Amygdala (tissue), 56 donors: ENCODE measurements around the gene ZNF786.
"Not testable (repeated sequence)": the region's sequence is repeated elsewhere in the genome, so short reads cannot be mapped to it uniquely, and the experiment has no call there.

Source experiments
- DNase-seq, 56 donors: peaks; one replicate each; lab custom pipeline; 2025; lab: John Stamatoyannopoulos, UW

ZNF786 gene

GRCh38 chr7:149090397-149091195 lies at the start of gene ZNF786:
Gene ZNF786, minus strand, starts transcription at chr7:149090718. Its CDS starts 78 bp downstream, at chr7:149090640.
- peak in 55 of 56 donors; percentile 16 to 88 (median 77) for DNase-seq

- no peak for DNase-seq
Observed at GRCh38 chr7:149136118-149136517, 45.6 kb upstream of the ZNF786 start.

- DNase-seq, result no peak
Observed at GRCh38 chr7:149133028-149133710, 42.7 kb upstream of the ZNF786 start.

- DNase-seq, result no peak
Observed at GRCh38 chr7:149130572-149131198, 40.2 kb upstream of the ZNF786 start.

GRCh38 chr7:149126662-149127266 lies 36.2 kb upstream of the ZNF786 start:
- peak in 44 of 56 donors; percentile 26 to 81 (median 61) for DNase-seq

- peak; percentile 15 to 94 (median 83) for DNase-seq
Observed at GRCh38 chr7:149125863-149126661, 35.5 kb upstream of the ZNF786 start, which contains the start of gene ZNF425. Gene ZNF425, minus strand, starts transcription at chr7:149126324. Its CDS starts 111 bp downstream, at chr7:149126213.

- DNase-seq, result no peak
Observed at GRCh38 chr7:149125189-149125862, 34.8 kb upstream of the ZNF786 start.

GRCh38 chr7:149109969-149110368 lies 19.5 kb upstream of the ZNF786 start:
- no peak for DNase-seq

GRCh38 chr7:149104749-149105148 lies 14.2 kb upstream of the ZNF786 start:
- no peak for DNase-seq

- no peak for DNase-seq
Observed at GRCh38 chr7:149104214-149104613, 13.7 kb upstream of the ZNF786 start.

GRCh38 chr7:149103424-149103823 lies 12.9 kb upstream of the ZNF786 start:
- no peak for DNase-seq

- no peak for DNase-seq
Observed at GRCh38 chr7:149102666-149103065, 12.1 kb upstream of the ZNF786 start.

GRCh38 chr7:149100821-149101220 lies 10.3 kb upstream of the ZNF786 start:
- no peak for DNase-seq

GRCh38 chr7:149099058-149099457 lies 8.5 kb upstream of the ZNF786 start:
- no peak for DNase-seq

- DNase-seq, result no peak
Observed at GRCh38 chr7:149097088-149097487, 6.6 kb upstream of the ZNF786 start.

GRCh38 chr7:149093228-149093627 lies 2.7 kb upstream of the ZNF786 start:
- DNase-seq, result no peak

- not testable (repeated sequence) for DNase-seq
Observed at GRCh38 chr7:149092244-149092643, 1.7 kb upstream of the ZNF786 start.

GRCh38 chr7:149087376-149087775 lies 3.1 kb downstream of the ZNF786 start:
- DNase-seq, result no peak

GRCh38 chr7:149085866-149086265 lies 4.7 kb downstream of the ZNF786 start:
- no peak for DNase-seq
